Mammary epithelial cell (primary cell): ENCODE measurements around the gene NAGPA.

Experiments used
- EZH2 ChIP-seq: IDR thresholded peaks from 2 replicates; pipeline ENCODE4 v1.6.1; 2012; ENCODE audit warnings: low read length, inconsistent platforms, borderline replicate concordance
- TF ChIP-seq, protein P1 (sequence below), 2 donors: IDR thresholded peaks in 1 of 2; conservative IDR thresholded peaks in 1 of 2; 2 replicates each; pipeline ENCODE4 v1.5.1; 2011 to 2012; ENCODE audit warnings: inconsistent platforms in 2 of 2, low read length in 2 of 2, mild to moderate bottlenecking in 2 of 2, control low read depth in 1 of 2, low read depth in 1 of 2; ENCODE audit not compliant: insufficient read depth in 1 of 2; ENCODE audit errors: extremely low read depth in 1 of 2

DNA sequence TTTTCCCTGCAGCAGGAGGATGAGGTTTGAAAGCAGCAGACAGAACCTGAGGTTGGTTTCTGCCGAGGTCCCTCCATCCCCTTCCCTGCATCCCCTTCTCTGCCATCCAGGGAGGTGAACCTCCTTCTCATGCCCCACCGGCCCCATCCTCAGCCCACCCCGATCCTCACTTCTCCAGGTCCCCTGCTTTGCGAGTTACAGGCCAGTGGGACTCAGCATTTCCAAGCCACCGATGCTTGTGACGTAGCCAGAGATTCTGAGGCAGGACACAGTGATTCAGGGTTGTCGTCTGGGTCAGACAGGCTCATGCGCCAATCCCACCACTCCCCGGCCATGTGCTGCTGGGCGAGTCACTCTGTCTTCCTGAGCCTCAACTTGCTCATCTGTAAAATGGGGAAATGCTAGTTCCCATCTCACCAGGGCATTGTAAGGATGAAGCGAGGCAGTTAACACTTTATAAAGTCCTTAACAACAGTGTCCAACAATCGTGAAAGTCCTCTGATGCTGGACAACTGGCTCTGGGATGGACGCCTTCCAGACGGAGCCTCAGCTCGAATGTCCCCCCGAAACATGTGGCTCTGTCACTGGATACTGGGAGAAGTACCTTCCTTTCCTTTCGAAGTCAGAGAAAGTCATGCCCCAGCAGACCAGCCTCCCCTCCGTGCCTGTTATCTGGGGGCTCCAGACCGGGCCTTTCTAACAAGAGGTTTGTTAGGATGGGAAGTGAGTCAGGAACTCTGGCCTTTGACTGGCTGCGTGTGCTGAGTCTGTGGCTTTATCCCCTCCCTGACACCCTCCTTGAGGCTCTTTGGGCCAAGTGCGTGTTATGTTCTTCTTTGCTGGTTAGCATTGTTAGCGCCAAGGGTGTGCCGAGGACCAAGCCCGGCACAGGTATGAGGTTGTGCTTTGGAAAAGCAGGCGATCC lies 53.7 kb downstream of the NAGPA start:
- TF ChIP-seq, protein P1, sequence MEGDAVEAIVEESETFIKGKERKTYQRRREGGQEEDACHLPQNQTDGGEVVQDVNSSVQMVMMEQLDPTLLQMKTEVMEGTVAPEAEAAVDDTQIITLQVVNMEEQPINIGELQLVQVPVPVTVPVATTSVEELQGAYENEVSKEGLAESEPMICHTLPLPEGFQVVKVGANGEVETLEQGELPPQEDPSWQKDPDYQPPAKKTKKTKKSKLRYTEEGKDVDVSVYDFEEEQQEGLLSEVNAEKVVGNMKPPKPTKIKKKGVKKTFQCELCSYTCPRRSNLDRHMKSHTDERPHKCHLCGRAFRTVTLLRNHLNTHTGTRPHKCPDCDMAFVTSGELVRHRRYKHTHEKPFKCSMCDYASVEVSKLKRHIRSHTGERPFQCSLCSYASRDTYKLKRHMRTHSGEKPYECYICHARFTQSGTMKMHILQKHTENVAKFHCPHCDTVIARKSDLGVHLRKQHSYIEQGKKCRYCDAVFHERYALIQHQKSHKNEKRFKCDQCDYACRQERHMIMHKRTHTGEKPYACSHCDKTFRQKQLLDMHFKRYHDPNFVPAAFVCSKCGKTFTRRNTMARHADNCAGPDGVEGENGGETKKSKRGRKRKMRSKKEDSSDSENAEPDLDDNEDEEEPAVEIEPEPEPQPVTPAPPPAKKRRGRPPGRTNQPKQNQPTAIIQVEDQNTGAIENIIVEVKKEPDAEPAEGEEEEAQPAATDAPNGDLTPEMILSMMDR (conservative IDR thresholded peaks at IDR 0.05 in 1 of 2, IDR thresholded peaks at IDR 0.05 in 1 of 2; ENCODE audit: extremely low read depth in 1 of 2, insufficient read depth in 1 of 2, low read depth in 1 of 2, low read length in 2 of 2): no peak
- TF ChIP-seq EZH2: no peak
